Erythroblast (primary cell): ENCODE results near the gene AMER1.

Experiments
- GATA1 ChIP-seq: IDR thresholded peaks from 2 replicates; pipeline ENCODE4 v1.6.1; 2011; ENCODE audit warnings: low read depth, mild to moderate bottlenecking, control low read depth, low read length, moderate library complexity
- POLR2A ChIP-seq: IDR thresholded peaks from 2 replicates; pipeline ENCODE4 v1.6.1; 2011; ENCODE audit warnings: mild to moderate bottlenecking, low read length

GRCh38 chrX:64192040-64192439 is 13.5 kb downstream of the AMER1 start:
- TF ChIP-seq POLR2A = no peak
- no peak for TF ChIP-seq GATA1
